Measurements from ENCODE around the gene BCAT1. TPM values are rescaled to one million over a fixed set of nuclear protein-coding genes. Genes with fewer than 3 reads are reported as not detected.
"Not testable (repeated sequence)": the region's sequence is repeated elsewhere in the genome, so short reads cannot be mapped to it uniquely, and the experiment has no call there.

BCAT1 gene
- total and polyA plus RNA-seq, 2 experiments from 2014 or later = 60.6 to 72.1 TPM

DNA sequence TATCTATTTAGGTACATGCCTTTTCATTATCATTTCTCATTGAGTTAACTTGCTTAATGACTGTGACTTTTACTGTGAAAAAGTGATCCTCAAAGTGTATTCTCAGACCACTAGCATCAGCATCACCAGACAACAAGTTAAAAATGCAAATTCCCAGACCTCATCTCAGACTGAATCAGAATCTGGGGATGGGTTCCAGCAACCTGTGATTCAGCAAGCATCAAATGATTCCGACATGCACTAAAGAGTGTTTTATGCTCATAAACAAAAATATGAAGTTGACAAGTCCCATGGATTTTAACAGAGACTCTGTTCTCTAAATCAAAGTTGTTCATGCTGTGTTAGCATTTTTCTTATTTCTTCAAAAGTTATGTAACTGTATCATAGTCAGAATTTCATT, 130.6 kb downstream of the BCAT1 start:
- in situ Hi-C loops (cut with MboI) = no loop called here
- Histone ChIP-seq H3K9me2 (ENCODE audit: insufficient read depth) (no peaks in the 10 kb centered on the region), H3K27ac (no peak overlapping the region), H3K9ac (no peak overlapping the region), H3K9me3 (ENCODE audit: low read depth) (no peaks in the 10 kb centered on the region), H3K4me2 (ENCODE audit: unreplicated experiment) (no peak overlapping the region), H3K36me3 (ENCODE audit: low read depth) (peaks cover 30% of the 10 kb centered on the region; the same call in 1 of the 2 replicates), H4K20me1 (ENCODE audit: insufficient read depth) (no peaks in the 10 kb centered on the region), H3K27me3 (replicated peaks; ENCODE audit: insufficient read depth) (no peaks in the 10 kb centered on the region), H3K79me2 (ENCODE audit: insufficient read depth) (no peaks in the 10 kb centered on the region), H2AFZ (no peak overlapping the region), H3K4me1 (ENCODE audit: insufficient read depth) (peaks cover 19% of the 10 kb centered on the region), H3K4me3 (no peak overlapping the region), H3F3A (ENCODE audit: insufficient read depth) (peaks cover 23% of the 10 kb centered on the region)
- DNase-seq = no peak
- TF ChIP-seq EZH2 (IDR thresholded peaks at IDR 0.05; ENCODE audit: insufficient read depth, poor library complexity, severe bottlenecking) (no peak), EZH2phosphoT487 (IDR thresholded peaks at IDR 0.05; ENCODE audit: insufficient read depth, low read depth) (no peak)
- WGBS, 2 experiments (ENCODE audit: low coverage in 1 of 2, low lambda C conversion rate in 2 of 2, missing lambda C conversion rate in 2 of 2) = 65 to 86% methylated on average over 1 of the region's 1 CpG

- no peak overlapping the region for H3K27ac ChIP-seq
- no peaks in the 10 kb centered on the region for H4K20me1 ChIP-seq (ENCODE audit: insufficient read depth)
- peaks cover 34% of the 10 kb centered on the region; the same call in 1 of the 2 replicates for H3K36me3 ChIP-seq (ENCODE audit: low read depth)
- H2AFZ ChIP-seq = no peak overlapping the region
- TF ChIP-seq EZH2 (IDR thresholded peaks at IDR 0.05; ENCODE audit: insufficient read depth, poor library complexity, severe bottlenecking) (no peak), EZH2phosphoT487 (IDR thresholded peaks at IDR 0.05; ENCODE audit: insufficient read depth, low read depth) (no peak)
- H3K4me2 ChIP-seq (ENCODE audit: unreplicated experiment) = no peak overlapping the region
- 58 to 67% methylated on average over 1 of the region's 1 CpG for WGBS, 2 experiments (ENCODE audit: low coverage in 1 of 2, low lambda C conversion rate in 2 of 2, missing lambda C conversion rate in 2 of 2)
- no peaks in the 10 kb centered on the region for H3K9me3 ChIP-seq (ENCODE audit: low read depth)
- no peak overlapping the region for H3K4me3 ChIP-seq
- no peaks in the 10 kb centered on the region for H3K27me3 ChIP-seq (replicated peaks; ENCODE audit: insufficient read depth)
- in situ Hi-C loops (cut with MboI) = no loop called here
- H3K9ac ChIP-seq = no peak overlapping the region
- no peaks in the 10 kb centered on the region for H3K9me2 ChIP-seq (ENCODE audit: insufficient read depth)
- H3F3A ChIP-seq (ENCODE audit: insufficient read depth) = peaks cover 3% of the 10 kb centered on the region; the same call in 1 of the 2 replicates
- H3K4me1 ChIP-seq (ENCODE audit: insufficient read depth) = no peaks in the 10 kb centered on the region
- H3K79me2 ChIP-seq (ENCODE audit: insufficient read depth) = no peaks in the 10 kb centered on the region
- no peak for DNase-seq
Observed at GRCh38 chr12:24815114-24815423, 133.8 kb downstream of the BCAT1 start.

- no peaks in the 10 kb centered on the region for H3K9me2 ChIP-seq (ENCODE audit: insufficient read depth)
- peaks cover 34% of the 10 kb centered on the region; the same call in 1 of the 2 replicates for H3K36me3 ChIP-seq (ENCODE audit: low read depth)
- H3K4me1 ChIP-seq (ENCODE audit: insufficient read depth) = no peaks in the 10 kb centered on the region
- no peaks in the 10 kb centered on the region for H4K20me1 ChIP-seq (ENCODE audit: insufficient read depth)
- no peak overlapping the region for H3K4me2 ChIP-seq (ENCODE audit: unreplicated experiment)
- no peak for DNase-seq
- H2AFZ ChIP-seq = no peak overlapping the region
- H3K9me3 ChIP-seq (ENCODE audit: low read depth) = no peaks in the 10 kb centered on the region
- no peak overlapping the region for H3K4me3 ChIP-seq
- H3K27ac ChIP-seq = no peak overlapping the region
- H3K9ac ChIP-seq = no peak overlapping the region
- H3K79me2 ChIP-seq (ENCODE audit: insufficient read depth) = no peaks in the 10 kb centered on the region
- peaks cover 3% of the 10 kb centered on the region; the same call in 1 of the 2 replicates for H3F3A ChIP-seq (ENCODE audit: insufficient read depth)
- TF ChIP-seq EZH2phosphoT487 (IDR thresholded peaks at IDR 0.05; ENCODE audit: insufficient read depth, low read depth) (no peak), EZH2 (IDR thresholded peaks at IDR 0.05; ENCODE audit: insufficient read depth, poor library complexity, severe bottlenecking) (no peak)
- no peaks in the 10 kb centered on the region for H3K27me3 ChIP-seq (replicated peaks; ENCODE audit: insufficient read depth)
- in situ Hi-C loops (cut with MboI) = no loop called here
- WGBS, 2 experiments (ENCODE audit: low coverage in 1 of 2, low lambda C conversion rate in 2 of 2, missing lambda C conversion rate in 2 of 2) = 85 to 94% methylated on average over 2 of the region's 2 CpGs
Observed at GRCh38 chr12:24814379-24815113, 134.4 kb downstream of the BCAT1 start.

DNA sequence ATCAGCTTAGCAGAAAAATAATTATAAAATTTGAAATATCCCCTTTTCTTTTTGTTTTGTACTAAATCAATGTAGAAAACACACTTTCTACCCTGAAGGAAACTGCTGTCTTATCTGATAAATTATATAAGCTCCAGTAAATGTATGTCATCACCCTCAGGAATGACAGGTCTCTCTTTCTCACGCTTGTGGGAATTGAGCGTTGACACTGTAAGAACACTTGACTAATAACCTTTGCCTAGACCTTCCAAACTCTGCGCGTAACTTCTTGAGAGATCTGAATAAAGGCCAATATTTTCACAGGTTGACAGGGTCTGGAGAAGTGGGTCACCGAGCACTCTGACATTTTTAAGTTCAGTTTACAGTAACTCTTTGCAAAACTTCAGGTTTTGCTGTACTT, 138.5 kb downstream of the BCAT1 start:
- no peaks in the 10 kb centered on the region for H3K9me3 ChIP-seq (ENCODE audit: low read depth)
- H3K4me3 ChIP-seq = no peak overlapping the region
- WGBS, 2 experiments (ENCODE audit: low coverage in 1 of 2, low lambda C conversion rate in 2 of 2, missing lambda C conversion rate in 2 of 2) = 56 to 57% methylated on average over 5 of the region's 5 CpGs
- DNase-seq = no peak
- no peak overlapping the region for H3K9ac ChIP-seq
- TF ChIP-seq EZH2 (IDR thresholded peaks at IDR 0.05; ENCODE audit: insufficient read depth, poor library complexity, severe bottlenecking) (no peak), EZH2phosphoT487 (IDR thresholded peaks at IDR 0.05; ENCODE audit: insufficient read depth, low read depth) (no peak)
- H3K79me2 ChIP-seq (ENCODE audit: insufficient read depth) = no peaks in the 10 kb centered on the region
- H3K27me3 ChIP-seq (replicated peaks; ENCODE audit: insufficient read depth) = no peaks in the 10 kb centered on the region
- no peaks in the 10 kb centered on the region for H4K20me1 ChIP-seq (ENCODE audit: insufficient read depth)
- H3K4me1 ChIP-seq (ENCODE audit: insufficient read depth) = no peaks in the 10 kb centered on the region
- in situ Hi-C loops (cut with MboI) = no loop called here
- peaks cover 3% of the 10 kb centered on the region; the same call in 1 of the 2 replicates for H3F3A ChIP-seq (ENCODE audit: insufficient read depth)
- H3K9me2 ChIP-seq (ENCODE audit: insufficient read depth) = no peaks in the 10 kb centered on the region
- no peak overlapping the region for H3K27ac ChIP-seq
- peaks cover 18% of the 10 kb centered on the region; the same call in 1 of the 2 replicates for H3K36me3 ChIP-seq (ENCODE audit: low read depth)
- no peak overlapping the region for H2AFZ ChIP-seq
- no peak overlapping the region for H3K4me2 ChIP-seq (ENCODE audit: unreplicated experiment)

- H3K9ac ChIP-seq; H3K79me2 ChIP-seq (ENCODE audit: insufficient read depth); H3F3A ChIP-seq (ENCODE audit: insufficient read depth); H3K36me3 ChIP-seq (ENCODE audit: low read depth); H3K27ac ChIP-seq; H3K4me2 ChIP-seq (ENCODE audit: unreplicated experiment); H4K20me1 ChIP-seq (ENCODE audit: insufficient read depth); H3K27me3 ChIP-seq (replicated peaks; ENCODE audit: insufficient read depth); H3K4me3 ChIP-seq; DNase-seq; H3K9me3 ChIP-seq (ENCODE audit: low read depth); in situ Hi-C loops (cut with MboI); H2AFZ ChIP-seq; H3K4me1 ChIP-seq (ENCODE audit: insufficient read depth); H3K9me2 ChIP-seq (ENCODE audit: insufficient read depth): not testable (repeated sequence)
- WGBS, 2 experiments (ENCODE audit: low coverage in 1 of 2, low lambda C conversion rate in 2 of 2, missing lambda C conversion rate in 2 of 2) = 91 to 94% methylated on average over 1 of the region's 1 CpG
Observed at GRCh38 chr12:24809306-24809705, 139.6 kb downstream of the BCAT1 start.

All from GM23248 (cell line).